Esophagus squamous epithelium (tissue), 4 donors: ENCODE measurements around the gene OR5M11.
"Not testable (repeated sequence)": the region's sequence is repeated elsewhere in the genome, so short reads cannot be mapped to it uniquely, and the experiment has no call there.

Experiments used
- CTCF ChIP-seq, 6 experiments: fragments of 450-650 bp in 4 of 6; fragments of 200-600 bp in 2 of 6; sonication (generic) in 2 of 6; IDR thresholded peaks; one replicate each; pipeline ENCODE4 v1.5.1; 2016 to 2019; ENCODE audit warnings: antibody characterized with exemption in 6 of 6, mild to moderate bottlenecking in 4 of 6, moderate library complexity in 4 of 6
- POLR2A ChIP-seq, 4 donors: fragments of 450-650 bp; IDR thresholded peaks; one replicate each; pipeline ENCODE4 v1.6.1; 2017; ENCODE audit warnings: antibody characterized with exemption in 4 of 4, mild to moderate bottlenecking in 4 of 4, moderate library complexity in 3 of 4

GRCh38 chr11:56554691-56555090 lies 11.6 kb upstream of the OR5M11 start:
- TF ChIP-seq CTCF, POLR2A (IDR thresholded peaks at IDR 0.05): not testable (repeated sequence)
